Gastrocnemius medialis (tissue), 4 donors: ENCODE results near the gene NLRC5. TPM values are rescaled to one million over a fixed set of nuclear protein-coding genes. Genes with fewer than 3 reads are reported as not detected.

Experiments
- ATAC-seq, 2 donors: fragments of 150-250 bp; one replicate each; pipeline ENCODE4 v1.9.1; 2016
- DNase-seq, 2 donors: peaks; one replicate each; pipeline ENCODE4 v3.0.0-alpha.2; 2019
- H3K27ac ChIP-seq, 4 donors: fragments of 200-600 bp; sonication (generic); 1 replicate in 1 of 4; 2 replicates in 3 of 4; pipeline ENCODE4 v1.5.1; 2016 to 2018; ENCODE audit warnings: mild to moderate bottlenecking in 2 of 4, moderate library complexity in 1 of 4
- H3K27me3 ChIP-seq, 3 donors: fragments of 200-600 bp; sonication (generic) in 2 of 3; 1 replicate in 1 of 3; 2 replicates in 2 of 3; pipeline versions ENCODE4 v1.5.1 to v1.6.0; 2016 to 2019; ENCODE audit warnings: mild to moderate bottlenecking in 1 of 3, moderate library complexity in 1 of 3
- H3K36me3 ChIP-seq, 2 donors: fragments of 200-600 bp; sonication (generic) in 1 of 2; one replicate each; pipeline ENCODE4 v1.5.1; 2017 to 2018
- H3K4me1 ChIP-seq, 2 donors: fragments of 200-600 bp; sonication (generic) in 1 of 2; one replicate each; pipeline ENCODE4 v1.5.1; 2016 to 2017; ENCODE audit warnings: mild to moderate bottlenecking in 2 of 2
- H3K4me3 ChIP-seq, 4 donors: fragments of 200-600 bp; sonication (generic) in 3 of 4; 1 replicate in 1 of 4; 2 replicates in 3 of 4; pipeline ENCODE4 v1.5.1; 2016 to 2019; ENCODE audit warnings: mild to moderate bottlenecking in 2 of 4
- H3K9me3 ChIP-seq, 3 donors: fragments of 200-600 bp; sonication (generic) in 2 of 3; 1 replicate in 1 of 3; 2 replicates in 2 of 3; pipeline ENCODE4 v1.5.1; 2016 to 2019
- CTCF ChIP-seq, 5 experiments: fragments of 450-650 bp in 3 of 5; fragments of 200-600 bp in 2 of 5; sonication (generic) in 2 of 5; IDR thresholded peaks in 4 of 5; conservative IDR thresholded peaks in 1 of 5; 1 replicate in 4 of 5; 2 replicates in 1 of 5; pipeline ENCODE4 v1.5.1; 2016 to 2019; ENCODE audit warnings: antibody characterized with exemption in 5 of 5, mild to moderate bottlenecking in 3 of 5, moderate library complexity in 3 of 5
- POLR2A ChIP-seq, 2 donors: fragments of 450-650 bp; IDR thresholded peaks; one replicate each; pipeline ENCODE4 v1.6.1; 2017; ENCODE audit warnings: antibody characterized with exemption in 2 of 2, mild to moderate bottlenecking in 2 of 2, moderate library complexity in 2 of 2
- in situ Hi-C, 4 donors: fragments of 200-750 bp; cut with MboI; loops; one replicate each; pipeline versions ENCODE4 v1.15.0 to v1.8.0; 2017; ENCODE audit warnings: low sequenced_read_pairs in 4 of 4
- intact Hi-C: fragments of 100-400 bp; cut with DNase I; formaldehyde crosslinking; loops from one replicate; pipeline ENCODE4 v1.15.1; 2023; ENCODE audit warnings: low total_unique reads
- total RNA-seq, 4 donors: library from RNA; depleted of rRNA; stranded (reverse); fragments of >200 nt; gene quantifications; one replicate each; pipeline versions ENCODE4 v1.1.0 to v1.2.3, GENCODE V29; 2016

NLRC5 gene
- total RNA-seq, 4 donors from 2014 or later = 2.5 to 9.4 (median 5.1) TPM

- intact Hi-C loops = no loop called here
- Histone ChIP-seq H3K9me3 (no peaks in the 10 kb centered on the region), H3K27me3 (no peaks in the 10 kb centered on the region), H3K27ac (peak overlapping the region; percentile 70 to 79 (median 76)), H3K4me1 (peaks cover 3 to 6% of the 10 kb centered on the region in 2 donors), H3K4me3 (no peak overlapping the region), H3K36me3 (no peaks in the 10 kb centered on the region)
- in situ Hi-C loops = no loop called here
- ATAC-seq = peak in 1 of 2 donors; percentile 50
- TF ChIP-seq CTCF (IDR thresholded peaks at IDR 0.05 in 4 of 5, conservative IDR thresholded peaks at IDR 0.05 in 1 of 5) (no peak), POLR2A (IDR thresholded peaks at IDR 0.05) (no peak)
- no peak for DNase-seq
Observed at GRCh38 chr16:56999409-57000270, 10.3 kb downstream of the NLRC5 start.

- no peaks in the 10 kb centered on the region for H3K27me3 ChIP-seq
- peak in 1 of 2 donors; percentile 44 for DNase-seq
- peaks cover 3 to 6% of the 10 kb centered on the region in 2 donors for H3K4me1 ChIP-seq
- ATAC-seq = peak; percentile 70 to 77
- TF ChIP-seq CTCF (IDR thresholded peaks at IDR 0.05 in 4 of 5, conservative IDR thresholded peaks at IDR 0.05 in 1 of 5) (no peak), POLR2A (IDR thresholded peaks at IDR 0.05) (peak; percentile 17 to 55)
- no peak overlapping the region for H3K4me3 ChIP-seq
- H3K9me3 ChIP-seq = no peaks in the 10 kb centered on the region
- intact Hi-C loops (no loop called here), in situ Hi-C loops (no loop called here)
- H3K36me3 ChIP-seq = no peaks in the 10 kb centered on the region
- peak overlapping the region; percentile 70 to 79 (median 76) for H3K27ac ChIP-seq
Observed at GRCh38 chr16:57000271-57001025, 11.1 kb downstream of the NLRC5 start.

- H3K27ac ChIP-seq = peak overlapping the region; percentile 68 to 79 (median 76)
- no peak for TF ChIP-seq CTCF (IDR thresholded peaks at IDR 0.05 in 4 of 5, conservative IDR thresholded peaks at IDR 0.05 in 1 of 5)
- TF ChIP-seq POLR2A (IDR thresholded peaks at IDR 0.05) = no peak
- no peak for DNase-seq
- no peaks in the 10 kb centered on the region for H3K27me3 ChIP-seq
- H3K4me3 ChIP-seq = no peak overlapping the region
- intact Hi-C loops (no loop called here), in situ Hi-C loops (no loop called here)
- H3K4me1 ChIP-seq = peaks cover 3 to 6% of the 10 kb centered on the region in 2 donors
- no peak for ATAC-seq
- H3K9me3 ChIP-seq = no peaks in the 10 kb centered on the region
- H3K36me3 ChIP-seq = no peaks in the 10 kb centered on the region
Observed at GRCh38 chr16:57001026-57001679, 11.8 kb downstream of the NLRC5 start.

GRCh38 chr16:57003439-57004386 lies 14.4 kb downstream of the NLRC5 start:
- intact Hi-C loops = no loop called here
- no peaks in the 10 kb centered on the region for H3K36me3 ChIP-seq
- no peaks in the 10 kb centered on the region for H3K27me3 ChIP-seq
- TF ChIP-seq POLR2A (IDR thresholded peaks at IDR 0.05) (no peak), CTCF (IDR thresholded peaks at IDR 0.05 in 4 of 5, conservative IDR thresholded peaks at IDR 0.05 in 1 of 5) (no peak)
- no peak for DNase-seq
- in situ Hi-C loops = no loop called here
- H3K4me1 ChIP-seq = peaks cover 3 to 6% of the 10 kb centered on the region in 2 donors
- no peaks in the 10 kb centered on the region for H3K9me3 ChIP-seq
- ATAC-seq = no peak
- H3K4me3 ChIP-seq = no peak overlapping the region
- peak overlapping the region in 1 of 4 donors; percentile 3 for H3K27ac ChIP-seq
